HTR-8/SVneo (cell line): ENCODE results near the gene ACKR3.

ENCODE experiments used
- DNase-seq: peaks from one replicate; pipeline ENCODE4 v3.0.0; 2011; ENCODE audit warnings: low spot score, mixed read lengths; ENCODE audit not compliant: insufficient read length
- FAIRE-seq: peaks from 2 replicates; lab custom pipeline; 2011; peaks lifted over from hg19 to GRCh38; lab: Jason Lieb, UNC

The ACKR3 gene

DNA sequence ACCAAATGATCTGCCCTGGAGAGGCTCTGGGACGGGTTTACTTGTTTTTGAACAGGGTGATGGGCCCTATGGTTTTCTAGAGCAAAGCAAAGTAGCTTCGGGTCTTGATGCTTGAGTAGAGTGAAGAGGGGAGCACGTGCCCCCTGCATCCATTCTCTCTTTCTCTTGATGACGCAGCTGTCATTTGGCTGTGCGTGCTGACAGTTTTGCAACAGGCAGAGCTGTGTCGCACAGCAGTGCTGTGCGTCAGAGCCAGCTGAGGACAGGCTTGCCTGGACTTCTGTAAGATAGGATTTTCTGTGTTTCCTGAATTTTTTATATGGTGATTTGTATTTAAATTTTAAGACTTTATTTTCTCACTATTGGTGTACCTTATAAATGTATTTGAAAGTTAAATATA, 11.9 kb downstream of the ACKR3 start:
- FAIRE-seq = no peak
- no peak for DNase-seq

DNA sequence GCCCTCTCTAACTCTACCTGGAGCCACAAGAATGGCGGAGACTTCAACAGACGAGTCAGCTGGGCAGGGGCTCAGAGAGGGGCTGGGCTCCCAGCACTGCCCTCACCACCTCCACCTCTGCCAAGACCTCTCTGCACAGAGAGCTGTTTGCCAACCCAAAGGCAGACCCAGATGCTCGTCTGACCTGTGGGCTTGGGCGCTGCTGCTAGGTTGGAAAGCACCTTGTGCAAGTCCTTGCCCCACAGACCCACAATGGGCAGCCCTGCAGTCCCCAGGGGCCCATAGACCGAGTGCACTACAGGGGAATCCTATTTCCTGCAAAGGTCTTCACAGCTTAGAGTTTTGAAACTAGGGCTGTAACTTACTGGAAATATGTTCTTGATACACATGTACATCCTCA, 13.3 kb downstream of the ACKR3 start:
- DNase-seq (no peak), FAIRE-seq (no peak)

DNA sequence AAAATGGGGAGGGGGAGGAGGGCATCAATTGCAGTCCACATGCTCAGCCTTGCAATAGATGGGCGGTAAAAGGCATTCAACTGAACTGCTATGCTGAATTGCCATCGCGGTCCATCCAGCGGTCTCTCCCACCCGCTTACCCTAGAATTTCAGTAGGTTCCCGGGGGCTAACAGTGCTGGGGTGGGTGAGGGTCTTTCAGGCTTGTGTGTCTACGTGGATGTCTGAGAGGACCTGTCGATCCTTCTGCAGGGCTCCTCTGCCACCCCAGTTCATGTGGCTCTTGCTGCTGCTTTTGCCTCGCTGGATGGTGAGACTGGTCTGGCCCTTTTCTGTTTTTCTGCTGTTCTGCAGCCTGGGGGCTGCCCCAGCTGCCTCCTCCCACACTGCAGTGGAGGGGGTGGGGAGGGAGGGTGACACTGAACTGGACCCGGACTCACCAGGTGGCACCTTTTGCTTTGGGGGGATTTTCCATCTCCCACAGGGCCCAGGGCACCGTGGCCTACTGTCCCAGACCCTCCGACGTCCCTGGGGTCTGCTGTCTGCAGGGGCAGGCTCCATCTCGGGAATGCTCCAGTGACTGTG, 14.1 kb downstream of the ACKR3 start:
- DNase-seq = no peak
- no peak for FAIRE-seq

DNA sequence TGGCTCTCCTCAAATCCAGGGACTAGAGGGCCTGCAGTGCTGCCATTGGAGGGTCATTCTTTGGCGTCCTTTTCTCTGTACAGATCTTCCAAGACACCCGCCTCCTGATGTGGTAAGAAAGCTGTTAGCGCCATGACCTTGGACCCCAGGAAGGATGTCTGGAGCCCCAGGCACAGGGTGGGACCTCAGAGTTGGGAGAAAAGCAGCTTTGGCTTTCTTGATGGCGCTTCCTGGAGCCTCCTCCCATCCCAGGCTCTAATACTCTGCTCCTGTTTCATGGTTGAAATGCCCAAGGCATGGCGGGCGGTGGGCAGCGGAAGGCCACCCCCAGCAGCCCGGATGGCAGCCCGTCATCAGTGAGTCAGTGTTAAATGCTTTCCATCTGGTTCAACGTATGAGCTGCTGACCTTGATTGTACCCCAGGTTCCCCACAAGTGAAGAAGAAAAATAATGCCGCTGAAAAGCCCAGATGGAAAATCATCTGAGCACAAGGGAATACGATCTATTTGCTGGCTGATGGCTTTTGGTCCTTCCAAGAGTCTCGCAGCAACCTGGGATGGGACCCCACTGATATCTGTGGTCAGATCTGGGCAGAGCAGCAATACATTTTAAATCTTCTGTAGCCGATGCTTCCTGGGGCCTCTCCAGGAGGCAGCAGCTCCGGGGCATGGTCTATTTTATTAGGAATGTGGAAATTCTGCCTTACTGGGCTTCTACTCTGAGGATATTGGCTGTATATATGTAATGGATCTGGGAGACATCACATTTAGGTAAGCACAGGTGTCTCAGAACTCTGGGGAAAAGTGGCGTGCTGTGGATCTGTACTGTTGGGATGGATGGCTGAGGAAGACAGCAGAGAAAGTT, 15.1 kb downstream of the ACKR3 start:
- FAIRE-seq (no peak), DNase-seq (no peak)

DNA sequence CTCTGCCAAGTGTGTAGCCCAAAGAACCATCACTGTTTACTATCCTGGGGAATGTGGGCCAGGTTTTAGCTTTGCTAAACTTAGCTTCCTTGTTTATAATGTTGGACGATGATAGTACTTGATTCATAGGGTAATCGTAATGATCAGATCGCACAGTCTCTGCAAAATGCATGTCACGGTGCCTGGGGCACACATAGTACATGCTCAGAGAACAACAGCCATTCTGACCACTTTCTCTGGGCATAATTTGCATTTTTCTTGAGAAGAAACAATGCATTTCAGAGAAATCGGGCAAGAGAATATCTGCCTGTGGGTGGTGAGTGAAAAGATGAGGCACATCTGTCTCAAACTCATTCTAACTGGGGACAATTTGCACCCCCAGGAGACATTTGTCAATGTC, 16.3 kb downstream of the ACKR3 start:
- FAIRE-seq = no peak
- no peak for DNase-seq

DNA sequence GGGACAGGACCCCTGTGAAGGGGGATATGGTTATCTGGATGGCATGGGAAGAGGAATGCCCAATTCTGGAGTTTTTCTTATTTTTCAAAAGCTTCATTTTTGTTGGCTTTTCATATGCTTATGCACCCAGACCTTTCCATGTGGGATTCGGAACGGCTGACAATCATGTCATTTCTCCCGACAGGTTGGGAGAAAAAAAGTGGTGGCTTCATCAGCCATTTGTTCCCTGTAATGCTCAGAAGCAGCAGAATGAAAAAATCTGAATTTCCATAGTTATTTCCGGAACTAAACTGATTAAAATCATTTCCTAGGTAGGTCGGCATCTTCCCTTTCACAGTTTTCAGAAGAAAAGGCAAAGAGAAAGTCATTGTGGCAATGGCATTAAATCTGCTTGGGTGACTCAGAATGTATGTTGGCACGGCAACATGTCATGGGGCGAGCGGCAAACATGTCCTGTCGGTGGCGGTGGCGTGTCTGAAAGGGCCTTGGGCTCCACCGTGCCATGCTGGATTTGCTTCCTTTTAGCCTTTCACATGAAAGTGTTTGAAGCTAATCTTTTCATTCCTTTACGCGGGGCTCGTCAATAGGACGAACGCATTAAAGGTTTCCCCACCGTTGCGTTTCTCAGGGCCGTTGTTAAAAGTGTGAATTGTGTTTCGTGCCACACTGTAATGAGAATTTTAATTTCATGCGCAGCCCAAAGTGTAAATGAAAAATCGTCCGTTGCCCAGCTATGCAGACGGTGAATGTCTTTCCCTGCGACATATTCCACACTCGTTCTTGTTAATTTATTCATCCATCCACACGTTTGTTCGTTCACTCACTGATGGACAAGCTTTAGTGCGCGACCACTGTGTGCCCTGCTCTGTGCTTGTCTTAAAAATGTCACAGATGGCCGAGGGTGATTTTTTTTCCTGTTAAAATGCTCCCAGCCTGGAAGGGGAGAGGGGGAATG, 18.5 kb downstream of the ACKR3 start:
- DNase-seq (no peak), FAIRE-seq (no peak)

DNA sequence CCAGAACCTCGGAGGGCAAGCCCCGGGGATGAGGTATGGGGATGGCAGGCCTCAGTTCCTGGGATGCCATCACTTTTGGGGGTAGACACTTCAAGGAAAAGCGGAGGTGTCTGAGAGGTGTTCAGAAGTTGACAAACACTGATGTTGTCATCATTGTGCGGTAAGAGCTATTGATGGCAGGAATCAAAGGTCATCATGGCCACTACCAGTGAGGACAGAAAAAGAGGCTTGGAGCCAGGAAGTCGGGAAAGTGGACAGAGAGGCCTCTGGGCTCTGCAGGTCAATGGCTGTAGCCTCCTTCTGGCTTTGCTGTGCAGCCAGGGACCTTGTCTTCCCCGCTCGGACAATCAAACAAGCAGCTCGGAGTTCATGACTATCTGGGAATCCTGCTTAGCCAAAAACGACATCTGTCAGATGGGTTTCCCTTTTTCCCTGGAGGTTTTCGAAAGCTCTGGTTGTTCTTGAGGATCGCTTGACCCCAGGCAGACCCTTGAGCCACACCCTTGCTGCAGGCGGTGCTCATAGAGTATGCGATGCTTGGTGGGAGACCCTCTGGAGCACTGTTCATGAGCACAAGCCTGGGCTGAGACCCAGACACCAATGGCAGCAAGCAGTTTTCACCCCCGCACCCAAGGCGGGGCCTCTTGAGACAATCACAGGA, 19.4 kb downstream of the ACKR3 start:
- DNase-seq = no peak
- no peak for FAIRE-seq

DNA sequence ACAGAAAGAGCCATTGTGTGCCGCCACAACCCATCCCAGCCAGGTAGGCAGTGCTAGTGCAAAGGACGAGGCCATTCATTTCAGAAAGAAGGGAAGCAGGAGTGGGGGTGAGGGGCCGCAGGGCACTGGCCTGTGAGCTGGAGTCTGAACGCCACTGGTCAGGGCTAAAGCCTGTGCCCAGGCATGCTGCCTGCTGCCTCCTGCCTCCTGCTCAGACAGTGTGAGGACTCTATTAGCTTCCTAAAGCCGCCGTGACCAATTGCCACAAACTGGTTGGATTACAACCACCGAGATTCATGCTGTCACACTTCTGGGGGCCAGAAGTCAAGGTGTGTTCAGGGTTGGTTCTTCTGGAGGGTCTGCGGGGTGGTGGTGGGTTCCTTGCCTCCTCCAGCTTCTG, 21.2 kb downstream of the ACKR3 start:
- FAIRE-seq (no peak), DNase-seq (no peak)

DNA sequence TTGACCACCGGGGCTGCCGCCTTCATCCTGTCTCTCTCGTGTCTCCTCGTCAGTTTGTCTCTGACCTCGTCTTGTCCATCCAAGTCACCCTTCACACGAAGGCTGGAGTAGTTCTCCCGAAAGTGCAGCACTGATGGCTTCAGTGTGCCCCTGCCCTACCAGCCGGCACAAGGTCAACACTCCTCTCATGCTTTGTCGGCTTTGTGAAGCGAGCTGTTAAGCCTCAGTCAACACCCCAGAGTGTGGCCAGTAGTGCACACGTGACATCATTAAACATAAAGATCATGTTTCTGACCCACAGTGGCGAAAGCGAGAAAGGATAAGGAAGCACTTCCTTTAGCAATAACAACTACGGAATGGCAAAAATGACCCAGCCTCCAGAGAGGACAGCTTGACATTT, 23.2 kb downstream of the ACKR3 start:
- FAIRE-seq (no peak), DNase-seq (no peak)

DNA sequence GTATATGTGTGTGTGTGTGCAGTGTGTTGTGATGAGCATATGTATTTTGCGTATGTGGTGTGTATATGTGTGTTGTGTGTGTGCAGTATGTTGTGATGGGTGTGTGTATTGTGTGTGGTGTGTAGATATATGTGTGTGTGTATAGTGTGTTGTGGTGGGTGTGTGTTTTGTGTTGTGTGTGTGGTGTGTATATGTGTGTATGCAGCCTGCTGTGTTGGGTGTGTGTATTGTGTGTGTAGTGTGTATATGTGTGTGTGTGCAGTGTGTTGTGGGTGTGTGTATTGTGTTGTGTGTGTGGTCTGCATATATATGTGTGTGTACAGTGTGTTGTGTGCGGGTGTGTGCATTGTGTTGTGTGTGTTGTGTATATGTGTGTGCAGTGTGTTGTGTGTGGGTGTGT, 23.9 kb downstream of the ACKR3 start:
- no peak for DNase-seq
- no peak for FAIRE-seq

DNA sequence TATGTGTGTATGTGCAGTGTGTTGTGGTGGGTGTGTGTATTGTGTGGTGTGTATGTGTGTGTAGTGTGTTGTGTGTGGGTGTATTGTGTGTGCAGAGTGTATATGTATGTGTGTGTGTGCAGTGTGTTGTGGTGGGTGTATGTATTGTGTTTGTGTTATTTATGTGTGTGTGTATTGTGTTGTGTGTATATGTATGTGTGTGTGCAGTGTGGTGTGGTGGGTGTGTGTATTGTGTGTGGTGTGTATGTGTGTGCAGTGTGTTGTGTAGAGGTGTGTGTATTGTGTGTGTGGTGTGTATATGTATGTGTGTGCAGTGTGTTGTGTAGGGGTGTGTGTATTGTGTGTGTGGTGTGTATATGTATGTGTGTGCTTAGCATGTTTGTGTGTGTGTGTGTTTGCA, 24.3 kb downstream of the ACKR3 start:
- no peak for DNase-seq
- peak; percentile 99 for FAIRE-seq

DNA sequence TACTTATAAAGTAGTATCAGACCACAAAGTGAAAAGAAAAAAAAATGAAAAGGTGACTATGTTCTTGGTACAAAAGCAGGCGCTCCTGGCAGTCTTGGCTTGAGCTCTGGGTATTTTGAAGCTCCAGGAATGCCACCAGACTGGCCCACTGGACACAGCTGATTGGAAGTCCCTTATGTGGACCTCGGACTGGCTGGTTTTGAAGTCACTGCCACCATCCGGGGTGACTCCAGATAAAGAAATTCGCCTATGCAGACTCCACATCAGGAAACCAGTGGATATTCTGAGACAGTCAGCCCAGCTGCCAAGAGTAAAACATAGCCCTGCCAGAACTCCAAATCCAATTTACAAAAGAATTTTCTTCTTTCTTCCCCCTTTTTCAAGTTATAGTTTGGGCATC, 28.0 kb downstream of the ACKR3 start:
- DNase-seq (no peak), FAIRE-seq (no peak)

DNA sequence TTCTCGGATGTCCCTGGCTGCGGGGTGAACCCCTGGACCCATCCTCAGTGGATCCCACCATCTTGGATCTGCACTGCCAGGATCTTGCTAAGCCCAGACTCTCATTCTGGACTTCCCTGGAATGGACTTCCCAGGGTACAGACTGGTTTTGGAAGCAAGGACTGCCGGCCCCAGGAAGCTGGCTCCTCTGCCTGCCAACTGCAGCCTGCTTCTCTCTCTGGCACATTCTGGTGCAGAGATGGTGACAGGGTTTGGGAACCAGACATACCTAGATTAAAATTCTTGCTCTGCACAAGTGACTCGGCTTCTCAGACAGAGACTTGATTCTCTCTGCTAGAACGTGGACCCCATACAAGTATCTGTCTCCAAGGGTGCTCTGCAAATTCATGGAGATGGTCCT, 29.4 kb downstream of the ACKR3 start:
- FAIRE-seq = no peak

DNA sequence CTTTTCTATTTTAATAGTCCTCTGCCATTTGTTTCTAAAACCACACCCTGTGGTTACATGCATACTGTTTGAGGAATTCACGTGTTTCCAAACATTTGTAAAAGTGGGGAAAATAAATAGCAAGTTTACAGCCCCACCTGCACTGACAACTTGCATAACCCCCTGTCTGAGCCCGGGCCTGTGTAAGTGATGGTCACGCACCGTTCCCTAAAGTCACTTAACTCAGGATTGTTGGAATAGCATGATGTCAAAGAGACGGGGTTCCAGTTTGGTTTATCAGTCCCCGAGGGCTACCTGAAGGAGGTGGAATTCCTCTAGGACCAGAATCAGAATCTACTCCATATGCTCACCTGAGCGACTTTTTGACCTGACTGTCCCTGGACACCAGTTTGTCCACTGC, 30.5 kb downstream of the ACKR3 start:
- DNase-seq (no peak), FAIRE-seq (no peak)

More for the DNA sequence above, 29.4 kb downstream of the ACKR3 start:
- no peak for DNase-seq

DNA sequence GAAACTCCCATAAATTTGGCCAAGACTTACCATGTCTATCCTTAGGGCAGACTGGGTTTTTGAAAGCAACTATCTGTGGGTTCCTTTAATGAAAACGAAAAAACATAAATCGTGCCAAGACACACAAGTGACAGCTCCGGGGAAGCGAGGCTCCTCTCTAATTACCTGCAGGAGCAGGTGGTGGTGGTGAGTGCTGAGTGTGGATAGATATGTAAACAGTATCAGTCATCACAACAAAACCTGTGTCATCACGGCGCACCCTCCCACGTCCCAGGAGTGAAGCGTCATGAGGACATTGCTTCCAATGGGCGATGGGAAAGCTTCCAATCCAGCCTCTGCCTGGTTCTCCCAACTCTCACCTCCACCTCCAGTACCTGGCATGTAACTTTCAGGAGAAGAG, 31.3 kb downstream of the ACKR3 start:
- FAIRE-seq (no peak), DNase-seq (no peak)

DNA sequence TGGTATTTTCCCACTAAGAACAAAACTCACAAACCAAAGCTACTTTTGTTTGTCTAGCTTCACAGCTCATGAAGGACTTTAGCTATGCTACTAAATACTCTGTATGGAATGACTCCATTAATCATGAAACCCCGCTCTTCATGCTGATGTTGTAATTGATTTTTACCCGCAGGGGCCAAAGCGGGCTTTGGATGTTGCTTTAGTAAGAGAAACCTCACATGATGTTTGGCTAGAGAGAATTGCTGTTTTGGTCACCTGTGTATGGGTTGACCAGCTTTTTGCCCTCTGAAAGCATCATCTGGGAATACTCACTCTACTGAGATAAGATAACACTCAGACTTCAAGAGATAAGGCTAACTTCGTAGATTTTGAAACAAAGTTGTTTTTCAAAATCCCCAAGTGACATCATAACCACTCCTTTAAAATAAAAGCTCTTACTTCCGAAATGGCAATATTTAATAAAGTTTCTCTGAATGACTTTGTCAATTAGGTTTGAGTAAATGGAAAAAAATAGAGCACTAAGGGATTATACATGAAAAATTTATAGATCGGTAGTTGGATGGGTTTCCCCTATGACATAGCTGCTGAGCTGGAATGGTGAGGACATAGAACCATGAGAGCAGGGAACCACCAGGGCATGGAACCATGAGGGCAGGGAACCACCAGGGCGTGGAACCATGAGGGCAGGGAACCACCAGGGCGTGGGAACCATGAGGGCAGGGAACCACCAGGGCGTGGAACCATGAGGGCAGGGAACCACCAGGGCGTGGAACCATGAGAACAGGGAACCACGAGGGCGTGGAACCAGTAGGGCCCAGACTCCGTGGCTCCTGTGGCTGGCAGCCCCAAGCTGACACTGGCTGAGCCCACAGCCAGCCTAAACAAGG, 31.9 kb downstream of the ACKR3 start:
- peak; percentile 40 for FAIRE-seq
- DNase-seq = no peak

DNA sequence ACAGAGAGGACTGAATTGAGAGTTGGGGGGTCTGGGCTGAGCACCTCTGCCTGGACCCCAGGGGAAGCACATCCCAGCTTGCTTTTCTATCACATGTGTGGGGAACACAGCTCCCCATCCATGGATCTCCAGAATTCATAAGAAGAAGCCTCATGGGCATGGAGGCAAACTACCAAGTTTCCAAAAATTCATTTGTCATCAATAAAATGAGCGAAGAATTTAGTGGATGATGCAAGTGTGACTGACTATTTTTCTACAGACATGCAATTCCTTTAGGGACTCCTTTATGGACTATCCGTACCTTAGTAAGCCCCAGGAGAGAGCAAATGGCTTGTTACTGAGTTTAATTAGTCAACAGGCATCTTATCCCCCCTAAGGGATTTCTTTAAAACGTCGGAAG, 33.1 kb downstream of the ACKR3 start:
- FAIRE-seq (no peak), DNase-seq (no peak)

DNA sequence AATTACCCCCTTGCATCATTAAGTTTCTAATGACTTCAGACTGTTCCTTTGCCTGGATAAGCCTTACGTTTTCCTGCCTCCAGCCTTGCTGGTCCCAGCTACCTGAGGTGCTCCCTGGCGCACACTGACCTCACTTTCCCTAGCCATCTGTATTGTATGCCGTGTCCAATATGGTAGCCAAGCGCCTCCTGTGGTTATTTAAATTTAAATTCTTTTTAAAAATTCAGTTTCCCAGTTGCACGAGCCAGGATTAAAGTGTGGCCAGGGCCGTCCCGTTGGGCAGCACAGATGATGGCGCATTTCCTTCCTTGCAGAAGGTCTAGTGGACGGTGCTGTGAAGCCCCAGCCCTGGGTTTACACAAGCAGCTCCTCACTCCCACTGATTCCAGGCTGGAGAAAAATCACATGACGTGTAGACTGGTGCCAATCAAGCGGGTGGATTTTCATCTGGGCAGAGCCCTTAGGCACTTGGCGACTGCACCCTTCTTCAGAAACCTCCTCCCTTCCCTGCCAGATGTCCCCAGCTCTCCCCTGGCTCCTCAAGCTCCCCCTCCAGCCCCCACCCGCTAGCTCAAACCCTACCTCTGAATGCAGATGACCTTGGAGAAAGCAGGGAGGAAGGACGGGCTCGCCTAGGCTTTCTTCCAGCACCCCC, 33.9 kb downstream of the ACKR3 start:
- DNase-seq (no peak), FAIRE-seq (no peak)
